Left kidney (tissue), 8 donors: ENCODE measurements around the gene ORC6. TPM values are rescaled to one million over a fixed set of nuclear protein-coding genes. Genes with fewer than 3 reads are reported as not detected.
"Not testable (repeated sequence)": the region's sequence is repeated elsewhere in the genome, so short reads cannot be mapped to it uniquely, and the experiment has no call there.

Experiments
- DNase-seq: peaks from one replicate; pipeline ENCODE4 v3.0.0-alpha.2; 2013
- long read RNA-seq, 8 donors: transcript quantifications; one replicate each; lab custom pipeline, GENCODE V29; 2026
- polyA plus RNA-seq: library from polyadenylated mRNA; unstranded; fragments of 120-200 nt; gene quantifications from one replicate; pipeline ENCODE4 v1.2.1, GENCODE V29; 2013; ENCODE audit not compliant: insufficient read length

The ORC6 gene, protein sequence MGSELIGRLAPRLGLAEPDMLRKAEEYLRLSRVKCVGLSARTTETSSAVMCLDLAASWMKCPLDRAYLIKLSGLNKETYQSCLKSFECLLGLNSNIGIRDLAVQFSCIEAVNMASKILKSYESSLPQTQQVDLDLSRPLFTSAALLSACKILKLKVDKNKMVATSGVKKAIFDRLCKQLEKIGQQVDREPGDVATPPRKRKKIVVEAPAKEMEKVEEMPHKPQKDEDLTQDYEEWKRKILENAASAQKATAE
- polyA plus RNA-seq, result 45.2 TPM
- long read RNA-seq, donor 1, transcript ORC6-201 (7 exons, 1,628 nt), result major isoform, 5 of 8 reads
- long read RNA-seq, donor 1, partial matches to known transcripts, result 0 of 8 reads
- long read RNA-seq, donor 1, other reads (novel, unspliced or antisense), result 0 of 8 reads
- long read RNA-seq, donor 2, partial matches to known transcripts, result 0 of 8 reads
- long read RNA-seq, donor 2, other reads (novel, unspliced or antisense), result 0 of 8 reads
- long read RNA-seq, donor 3, partial matches to known transcripts, result 0 of 7 reads
- long read RNA-seq, donor 3, other reads (novel, unspliced or antisense), result 0 of 7 reads
- long read RNA-seq, donor 4, result 0 reads
- long read RNA-seq, donor 5, transcript ORC6-201 (7 exons, 1,628 nt), result major isoform, 11 of 22 reads
- long read RNA-seq, donor 5, partial matches to known transcripts, result 5 of 22 reads
- long read RNA-seq, donor 5, other reads (novel, unspliced or antisense), result 0 of 22 reads
- long read RNA-seq, donor 6, transcript ORC6-201 (7 exons, 1,628 nt), result major isoform, 11 of 14 reads
- long read RNA-seq, donor 6, partial matches to known transcripts, result 0 of 14 reads
- long read RNA-seq, donor 6, other reads (novel, unspliced or antisense), result 0 of 14 reads
- long read RNA-seq, donor 7, transcript ORC6-207 (4 exons, 1,833 nt), result minor isoform, 7 of 24 reads
- long read RNA-seq, donor 7, transcript ORC6-201 (7 exons, 1,628 nt), result major isoform, 8 of 24 reads
- long read RNA-seq, donor 7, partial matches to known transcripts, result 6 of 24 reads
- long read RNA-seq, donor 7, other reads (novel, unspliced or antisense), result 0 of 24 reads
- long read RNA-seq, donor 8, partial matches to known transcripts, result 0 of 4 reads
- long read RNA-seq, donor 8, other reads (novel, unspliced or antisense), result 0 of 4 reads

DNA sequence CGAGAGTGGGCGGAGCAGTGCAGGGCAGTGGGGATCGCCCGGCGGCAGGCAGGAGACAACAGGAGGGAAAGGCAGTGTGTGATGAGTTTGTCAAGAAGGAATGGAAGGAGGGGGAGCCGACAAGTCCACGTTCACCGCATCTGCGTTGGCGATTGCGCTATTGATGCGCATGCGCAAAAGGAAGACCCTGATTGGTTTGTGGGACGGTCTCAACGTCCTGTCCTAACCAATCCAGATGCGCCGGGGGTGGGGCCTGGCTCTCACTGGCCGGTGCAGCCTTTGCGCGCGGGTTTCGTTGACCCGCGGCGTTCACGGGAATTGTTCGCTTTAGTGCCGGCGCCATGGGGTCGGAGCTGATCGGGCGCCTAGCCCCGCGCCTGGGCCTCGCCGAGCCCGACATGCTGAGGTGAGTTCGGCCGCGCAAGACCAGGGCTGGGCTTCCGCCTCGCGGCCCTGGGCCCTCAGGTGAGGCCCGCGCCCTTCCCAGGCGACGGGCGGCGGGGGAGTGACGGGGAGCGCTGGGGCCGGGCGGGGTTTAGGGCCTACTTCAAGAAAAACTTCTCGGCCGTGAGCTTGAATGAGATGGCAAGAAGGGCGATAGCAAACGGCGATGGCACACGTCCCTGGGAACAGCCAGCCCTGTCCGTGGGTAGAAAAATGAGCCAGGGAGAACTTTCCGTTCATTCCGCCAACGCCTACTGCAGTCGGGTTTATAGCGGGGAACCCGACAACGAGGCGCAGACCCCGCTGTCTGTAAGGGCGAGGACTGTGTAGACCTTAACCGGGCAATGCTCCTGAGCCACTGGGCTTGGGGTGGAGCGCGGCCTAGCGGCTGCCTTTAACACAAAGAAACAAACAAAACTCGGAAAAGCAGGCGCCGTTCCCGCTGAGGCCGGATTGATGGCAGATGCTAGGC lies at the start of gene ORC6:
TSS of gene ORC6 (plus strand) at position 295 of the 916 bp plus-strand sequence. CDS start at position 342, 47 bp downstream.
- peak; percentile 97 for DNase-seq

GRCh38 chr16:46648656-46649055 lies 40.8 kb upstream of the ORC6 start:
- no peak for DNase-seq

DNA sequence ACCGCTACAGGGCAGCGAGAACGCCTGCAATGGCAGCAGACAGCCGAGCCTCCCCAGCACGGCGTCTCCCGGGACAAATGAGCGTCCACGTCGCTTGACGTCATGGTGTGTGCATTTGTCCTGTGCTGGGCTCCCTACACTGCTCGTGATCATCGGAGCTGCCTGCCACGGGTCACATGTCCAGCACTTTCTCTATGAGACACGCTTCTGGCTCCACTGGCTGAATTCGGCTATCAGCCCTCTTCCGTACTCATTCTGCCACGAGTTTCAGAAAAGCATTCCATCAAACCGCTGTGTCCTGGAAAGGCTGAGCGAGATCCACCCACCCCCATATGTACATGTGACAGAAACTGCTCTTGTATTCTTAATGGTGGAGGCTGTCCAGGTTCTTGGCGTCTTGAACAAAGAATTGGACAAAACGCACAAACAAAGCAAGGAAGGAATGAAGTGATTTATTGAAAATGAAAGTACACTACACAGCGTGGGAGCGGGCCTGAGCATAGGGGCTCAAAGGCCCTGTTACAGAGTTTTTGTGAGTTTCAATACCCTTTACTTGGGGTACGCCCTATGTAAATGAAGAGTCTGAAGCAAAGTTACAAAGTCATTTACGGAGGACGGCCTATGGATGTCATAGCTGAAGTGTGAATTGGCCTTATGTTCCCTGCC lies 39.7 kb upstream of the ORC6 start:
- no peak for DNase-seq

DNA sequence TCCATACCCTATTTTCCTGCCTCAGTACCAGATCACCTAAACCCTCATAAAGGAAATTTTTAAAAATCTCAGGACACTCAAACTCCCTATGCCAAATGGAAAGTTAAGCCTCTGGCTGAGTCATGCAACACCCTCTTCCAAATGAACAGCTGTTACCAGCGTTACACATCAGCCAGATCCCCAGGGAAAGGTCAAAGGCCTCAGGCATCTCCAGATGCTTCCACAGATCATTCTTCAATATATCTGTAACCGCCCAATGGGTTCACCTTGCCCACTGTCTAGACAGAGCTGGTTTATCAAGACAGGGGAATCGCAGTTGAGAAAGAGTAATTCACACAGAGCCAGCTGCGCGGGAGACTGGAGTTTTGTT lies 39.2 kb upstream of the ORC6 start:
- no peak for DNase-seq

GRCh38 chr16:46651305-46651704 lies 38.2 kb upstream of the ORC6 start:
- no peak for DNase-seq

DNA sequence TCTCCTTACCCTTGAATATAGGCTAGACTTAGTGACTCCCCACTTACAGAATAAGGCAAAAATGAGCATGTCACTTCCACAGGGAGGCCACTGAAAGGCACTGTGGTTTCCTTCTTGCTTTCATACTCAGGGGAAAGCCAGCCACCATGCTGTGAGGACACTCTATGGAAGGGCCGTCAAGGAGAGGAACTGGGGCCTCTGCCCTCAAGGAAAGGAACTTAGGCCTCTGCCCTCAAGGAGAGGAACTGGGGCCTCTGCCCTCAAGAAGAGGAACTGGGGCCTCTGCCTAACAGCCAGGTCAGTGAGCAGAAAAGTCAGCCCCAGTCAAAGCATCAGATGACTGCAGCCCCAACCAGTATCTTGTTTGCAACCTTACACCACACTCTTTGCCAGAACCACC lies 30.5 kb upstream of the ORC6 start:
- no peak for DNase-seq

- DNase-seq, result no peak
These were observed 27.3 kb upstream of the ORC6 start for GRCh38 chr16:46662123-46662522.

- DNase-seq, result no peak
These were observed 16.0 kb upstream of the ORC6 start for GRCh38 chr16:46673320-46674013.

- DNase-seq, result not testable (repeated sequence)
These were observed 11.5 kb upstream of the ORC6 start for GRCh38 chr16:46677943-46678342.

DNA sequence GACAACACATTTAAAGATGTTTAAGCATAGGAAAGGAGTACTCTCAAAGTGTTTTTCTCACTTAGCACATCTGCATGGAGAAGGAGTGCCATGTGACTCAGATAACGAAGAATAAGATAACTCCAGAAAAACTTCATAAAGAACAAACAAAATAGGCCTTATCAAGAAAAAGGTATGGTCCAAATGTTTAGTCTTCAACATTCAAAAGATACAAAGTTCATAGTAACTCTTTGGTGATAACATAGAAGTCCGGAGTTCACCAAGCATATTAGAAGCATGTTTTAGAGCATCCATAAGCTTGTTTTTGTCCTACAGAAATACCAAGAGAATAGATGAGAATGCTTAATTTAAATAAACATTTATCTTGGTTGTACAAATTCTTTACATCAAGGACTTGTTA lies 7.6 kb upstream of the ORC6 start:
- not testable (repeated sequence) for DNase-seq

- DNase-seq, result no peak
These were observed 2.5 kb upstream of the ORC6 start for GRCh38 chr16:46686815-46687473.

- DNase-seq, result no peak
These were observed 2.0 kb upstream of the ORC6 start for GRCh38 chr16:46687486-46687885.

- peak; percentile 15 for DNase-seq
These were observed 1.3 kb upstream of the ORC6 start for GRCh38 chr16:46688101-46688653.

- peak; percentile 98 for DNase-seq
These were observed 650 bp upstream of the ORC6 start, which contains the start of gene VPS35 for GRCh38 chr16:46688654-46689364. Gene VPS35, minus strand, starts transcription at chr16:46689178. Its CDS starts 45 bp downstream, at chr16:46689133.

GRCh38 chr16:46690281-46691178 lies 1.1 kb downstream of the ORC6 start:
- DNase-seq, result no peak

- DNase-seq, result no peak
These were observed 2.3 kb downstream of the ORC6 start for GRCh38 chr16:46691726-46692125.

- no peak for DNase-seq
These were observed 4.1 kb downstream of the ORC6 start for GRCh38 chr16:46693598-46693997.
